GM18526 (cell line): ENCODE data around the gene FRYL.

Source experiments
- POLR2A ChIP-seq: IDR thresholded peaks from 3 replicates; pipeline ENCODE4 v1.6.1; 2011; ENCODE audit not compliant: insufficient read length; ENCODE audit errors: extremely low read depth

The FRYL gene

GRCh38 chr4:48692897-48693296 lies 87.2 kb downstream of the FRYL start:
- no peak for TF ChIP-seq POLR2A

- no peak for TF ChIP-seq POLR2A
Measured at GRCh38 chr4:48692044-48692443, 88.0 kb downstream of the FRYL start.

GRCh38 chr4:48688953-48689352 lies 91.1 kb downstream of the FRYL start:
- TF ChIP-seq POLR2A, result no peak

- TF ChIP-seq POLR2A, result no peak
Measured at GRCh38 chr4:48687313-48688051, 92.6 kb downstream of the FRYL start.

- TF ChIP-seq POLR2A, result no peak
Measured at GRCh38 chr4:48686369-48686768, 93.7 kb downstream of the FRYL start.

- no peak for TF ChIP-seq POLR2A
Measured at GRCh38 chr4:48683784-48684666, 96.1 kb downstream of the FRYL start.

- no peak for TF ChIP-seq POLR2A
Measured at GRCh38 chr4:48681856-48682255, 98.2 kb downstream of the FRYL start.

GRCh38 chr4:48680848-48681568 lies 99.1 kb downstream of the FRYL start:
- no peak for TF ChIP-seq POLR2A

GRCh38 chr4:48673537-48673936 lies 106.5 kb downstream of the FRYL start:
- no peak for TF ChIP-seq POLR2A

- TF ChIP-seq POLR2A, result no peak
Measured at GRCh38 chr4:48670587-48670986, 109.5 kb downstream of the FRYL start.

- no peak for TF ChIP-seq POLR2A
Measured at GRCh38 chr4:48669086-48669485, 111.0 kb downstream of the FRYL start.

GRCh38 chr4:48668254-48669017 lies 111.6 kb downstream of the FRYL start:
- TF ChIP-seq POLR2A, result no peak

GRCh38 chr4:48667148-48667547 lies 112.9 kb downstream of the FRYL start:
- TF ChIP-seq POLR2A, result no peak

- no peak for TF ChIP-seq POLR2A
Measured at GRCh38 chr4:48665555-48666186, 114.4 kb downstream of the FRYL start.
